HEK293 (cell line): ENCODE results near the gene TRABD.

Experiments
- HOXC10 ChIP-seq: sonication (generic); formaldehyde crosslinking; IDR thresholded peaks from 2 replicates; pipeline ENCODE4 v1.8.1; 2023; ENCODE audit warnings: mild to moderate bottlenecking, missing genetic modification reagents
- HOXD13 ChIP-seq: sonication (generic); formaldehyde crosslinking; IDR thresholded peaks from 2 replicates; pipeline ENCODE4 v1.8.0; 2022; ENCODE audit warnings: missing genetic modification reagents, borderline replicate concordance
- INSM2 ChIP-seq: fragments of 450-650 bp; formaldehyde crosslinking; IDR thresholded peaks from 2 replicates; pipeline ENCODE4 v1.5.1; 2016; ENCODE audit warnings: missing biosample characterization, missing genetic modification characterization
- KLF17 ChIP-seq: fragments of 450-650 bp; formaldehyde crosslinking; IDR thresholded peaks from 2 replicates; pipeline ENCODE4 v1.5.1; 2016; ENCODE audit warnings: missing biosample characterization, missing genetic modification characterization
- MZF1 ChIP-seq: fragments of 450-650 bp; formaldehyde crosslinking; IDR thresholded peaks from 2 replicates; pipeline ENCODE4 v1.5.1; 2017; ENCODE audit warnings: missing biosample characterization, missing genetic modification characterization, borderline replicate concordance
- PRDM10 ChIP-seq: fragments of 450-650 bp; formaldehyde crosslinking; IDR thresholded peaks from 2 replicates; pipeline ENCODE4 v1.5.1; 2016; ENCODE audit warnings: missing biosample characterization, missing genetic modification characterization
- RBAK ChIP-seq: fragments of 450-650 bp; formaldehyde crosslinking; IDR thresholded peaks from 2 replicates; pipeline ENCODE4 v1.5.1; 2016; ENCODE audit warnings: missing biosample characterization, missing genetic modification characterization
- SETDB1 ChIP-seq: IDR thresholded peaks from one replicate; pipeline ENCODE4 v1.6.1; 2017; ENCODE audit warnings: mild to moderate bottlenecking, low read length, moderate library complexity, mixed read lengths; ENCODE audit not compliant: insufficient read length
- SP3 ChIP-seq: fragments of 450-650 bp; formaldehyde crosslinking; IDR thresholded peaks from 2 replicates; pipeline ENCODE4 v1.5.1; 2016; ENCODE audit warnings: missing biosample characterization, missing genetic modification characterization
- TSHZ1 ChIP-seq: fragments of 450-650 bp; formaldehyde crosslinking; IDR thresholded peaks from 2 replicates; pipeline ENCODE4 v1.5.1; 2016; ENCODE audit warnings: missing biosample characterization, missing genetic modification characterization, borderline replicate concordance
- YY2 ChIP-seq: fragments of 450-650 bp; formaldehyde crosslinking; IDR thresholded peaks from 2 replicates; pipeline ENCODE4 v1.5.1; 2016; ENCODE audit warnings: missing biosample characterization, missing genetic modification characterization
- ZBTB21 ChIP-seq: fragments of 450-650 bp; formaldehyde crosslinking; IDR thresholded peaks from 2 replicates; pipeline ENCODE4 v1.5.1; 2017; ENCODE audit warnings: missing biosample characterization, missing genetic modification characterization
- ZBTB7A ChIP-seq: fragments of 450-650 bp; formaldehyde crosslinking; IDR thresholded peaks from 2 replicates; pipeline ENCODE4 v1.5.1; 2016; ENCODE audit warnings: low read depth, missing biosample characterization, missing genetic modification characterization
- ZFP37 ChIP-seq: fragments of 450-650 bp; formaldehyde crosslinking; IDR thresholded peaks from 2 replicates; pipeline ENCODE4 v1.5.1; 2016; ENCODE audit warnings: missing biosample characterization, missing genetic modification characterization
- ZNF138 ChIP-seq: fragments of 450-650 bp; formaldehyde crosslinking; IDR thresholded peaks from 2 replicates; pipeline ENCODE4 v1.5.1; 2016; ENCODE audit warnings: missing biosample characterization, missing genetic modification characterization, borderline replicate concordance
- ZNF2 ChIP-seq: fragments of 450-650 bp; formaldehyde crosslinking; IDR thresholded peaks from 2 replicates; pipeline ENCODE4 v1.5.1; 2016; ENCODE audit warnings: missing biosample characterization, missing genetic modification characterization
- ZNF239 ChIP-seq: fragments of 450-650 bp; formaldehyde crosslinking; IDR thresholded peaks from 2 replicates; pipeline ENCODE4 v1.5.1; 2016; ENCODE audit warnings: missing biosample characterization, missing genetic modification characterization
- ZNF292 ChIP-seq: fragments of 450-650 bp; formaldehyde crosslinking; IDR thresholded peaks from 2 replicates; pipeline ENCODE4 v1.5.1; 2016; ENCODE audit warnings: low read depth, missing biosample characterization, missing genetic modification characterization, borderline replicate concordance
- ZNF335 ChIP-seq: fragments of 450-650 bp; formaldehyde crosslinking; conservative IDR thresholded peaks from 2 replicates; pipeline ENCODE4 v1.5.1; 2016; ENCODE audit warnings: missing biosample characterization, missing genetic modification characterization
- ZNF341 ChIP-seq: fragments of 450-650 bp; formaldehyde crosslinking; IDR thresholded peaks from 2 replicates; pipeline ENCODE4; 2016; ENCODE audit warnings: low read depth, missing biosample characterization, missing genetic modification characterization
- ZNF37A ChIP-seq: fragments of 450-650 bp; IDR thresholded peaks from 2 replicates; pipeline ENCODE4 v1.5.1; 2018; ENCODE audit warnings: missing biosample characterization, missing genetic modification characterization
- ZNF426 ChIP-seq: fragments of 450-650 bp; formaldehyde crosslinking; IDR thresholded peaks from 2 replicates; pipeline ENCODE4 v1.5.1; 2017; ENCODE audit warnings: missing biosample characterization, missing genetic modification characterization, mild to moderate bottlenecking, inconsistent platforms, moderate library complexity
- ZNF433 ChIP-seq: fragments of 450-650 bp; formaldehyde crosslinking; IDR thresholded peaks from 2 replicates; pipeline ENCODE4 v1.5.1; 2016; ENCODE audit warnings: missing biosample characterization, missing genetic modification characterization, low read depth
- ZNF449 ChIP-seq: fragments of 450-650 bp; formaldehyde crosslinking; IDR thresholded peaks from 2 replicates; pipeline ENCODE4 v1.5.1; 2017; ENCODE audit warnings: missing biosample characterization, mild to moderate bottlenecking, missing genetic modification characterization, moderate library complexity
- ZNF521 ChIP-seq: fragments of 450-650 bp; formaldehyde crosslinking; IDR thresholded peaks from 2 replicates; pipeline ENCODE4 v1.5.1; 2017; ENCODE audit warnings: missing biosample characterization, mild to moderate bottlenecking, missing genetic modification characterization
- ZNF561 ChIP-seq: fragments of 450-650 bp; IDR thresholded peaks from 2 replicates; pipeline ENCODE4 v1.5.1; 2018; ENCODE audit warnings: missing biosample characterization, missing genetic modification characterization, borderline replicate concordance
- ZNF596 ChIP-seq: fragments of 450-650 bp; IDR thresholded peaks from 2 replicates; pipeline ENCODE4 v1.5.0; 2018; ENCODE audit warnings: missing biosample characterization, mild to moderate bottlenecking, missing genetic modification characterization, moderate library complexity
- ZNF610 ChIP-seq: fragments of 450-650 bp; formaldehyde crosslinking; IDR thresholded peaks from 2 replicates; pipeline ENCODE4 v1.5.1; 2016; ENCODE audit warnings: missing biosample characterization, missing genetic modification characterization, borderline replicate concordance
- ZNF677 ChIP-seq: fragments of 450-650 bp; IDR thresholded peaks from 2 replicates; pipeline ENCODE4 v1.5.0; 2018; ENCODE audit warnings: missing biosample characterization, mild to moderate bottlenecking, missing genetic modification characterization, moderate library complexity

Gene TRABD

GRCh38 chr22:50244420-50245213, 58.9 kb downstream of the TRABD start, which contains the start of gene TUBGCP6 (continued):
- TF ChIP-seq ZFP37 (tag by site-specific recombination) (peak; percentile 79; the same call in 1 of the 2 replicates), HOXD13 (CRISPR knock-in tag) (no peak), ZNF433 (tag by site-specific recombination) (no peak), ZNF37A (tag by site-specific recombination) (no peak), ZNF677 (tag by site-specific recombination) (no peak), MZF1 (tag by site-specific recombination) (no peak), YY2 (tag by site-specific recombination) (peak; percentile 52; the same call in 1 of the 2 replicates), KLF17 (tag by site-specific recombination) (peak; percentile 93), ZNF561 (peak; percentile 61), SP3 (tag by site-specific recombination) (peak; percentile 89), SETDB1 (no peak), ZNF341 (tag by site-specific recombination) (no peak), ZNF521 (tag by site-specific recombination) (no peak), ZNF426 (no peak), ZNF596 (no peak), ZNF335 (tag by site-specific recombination) (peak; percentile 79), ZNF138 (tag by site-specific recombination) (no peak), INSM2 (tag by site-specific recombination) (peak; percentile 64; the same call in 1 of the 2 replicates), ZNF2 (tag by site-specific recombination) (peak; percentile 75), ZNF239 (no peak), ZNF449 (tag by site-specific recombination) (no peak), ZBTB21 (tag by site-specific recombination) (peak; percentile 99), ZBTB7A (tag by site-specific recombination) (no peak), RBAK (tag by site-specific recombination) (no peak), PRDM10 (tag by site-specific recombination) (peak; percentile 64), TSHZ1 (tag by site-specific recombination) (no peak), ZNF610 (peak; percentile 91), HOXC10 (no peak), ZNF292 (tag by site-specific recombination) (no peak)
